H1 (cell line): ENCODE data around the gene COL11A1. TPM values are rescaled to one million over a fixed set of nuclear protein-coding genes. Genes with fewer than 3 reads are reported as not detected.

Source experiments
- CTCF ChIA-PET: fragments of 300-600 bp; sonication (Branson Sonifier 250); formaldehyde crosslinking; loops from one replicate; lab custom pipeline; 2021; ENCODE audit not compliant: partially characterized antibody; lab: Charles Lee
- POLR2A ChIA-PET: fragments of 300-600 bp; sonication (Branson Sonifier 250); formaldehyde crosslinking; loops from one replicate; lab custom pipeline; 2021; ENCODE audit warnings: inconsistent platforms; ENCODE audit not compliant: partially characterized antibody; lab: Charles Lee
- DNase-seq, 2 experiments: peaks; one replicate each; pipeline versions ENCODE4 v3.0.0 to v3.0.0-alpha.2; 2010 to 2022; ENCODE audit warnings: low spot score in 2 of 2, low read depth in 1 of 2, mixed read lengths in 1 of 2
- FAIRE-seq: peaks from 2 replicates; lab custom pipeline; 2011; peaks lifted over from hg19 to GRCh38; lab: Jason Lieb, UNC
- H2AFZ ChIP-seq: 2 replicates; pipeline ENCODE4 v1.8.1; 2012; ENCODE audit warnings: low read length, inconsistent platforms
- H2AK5ac ChIP-seq: 2 replicates; pipeline ENCODE4 v1.6.1; 2013; ENCODE audit warnings: low read depth, low read length
- H2BK120ac ChIP-seq: replicated peaks from 2 replicates; pipeline ENCODE3; 2013; ENCODE audit warnings: low read depth, low read length, inconsistent platforms
- H2BK12ac ChIP-seq: 2 replicates; pipeline ENCODE4 v1.6.1; 2013; ENCODE audit warnings: low read depth, low read length
- H2BK15ac ChIP-seq: 2 replicates; pipeline ENCODE4 v1.6.1; 2013; ENCODE audit warnings: low read length
- H2BK20ac ChIP-seq: 2 replicates; pipeline ENCODE4 v1.6.1; 2013; ENCODE audit warnings: low read length
- H2BK5ac ChIP-seq: 2 replicates; pipeline ENCODE4 v1.6.1; 2013; ENCODE audit warnings: low read depth, low read length
- H3K14ac ChIP-seq: 2 replicates; pipeline ENCODE4 v1.6.1; 2013; ENCODE audit warnings: inconsistent platforms; ENCODE audit not compliant: insufficient read length
- H3K18ac ChIP-seq: 2 replicates; pipeline ENCODE4 v1.6.1; 2013; ENCODE audit warnings: low read length; ENCODE audit errors: extremely low read depth
- H3K23ac ChIP-seq: 2 replicates; pipeline ENCODE4 v1.6.1; 2013; ENCODE audit warnings: inconsistent platforms; ENCODE audit not compliant: insufficient read length
- H3K23me2 ChIP-seq: 2 replicates; pipeline ENCODE4 v1.6.1; 2013; ENCODE audit warnings: low read depth, low read length
- H3K27ac ChIP-seq: 2 replicates; pipeline ENCODE4 v1.6.1; 2011; ENCODE audit warnings: low read depth, low read length, inconsistent platforms
- H3K27me3 ChIP-seq, 4 experiments: replicated peaks in 1 of 4; 1 replicate in 1 of 4; 2 replicates in 3 of 4; pipeline versions ENCODE4 v1.6.1 to v1.8.1; 2011 to 2013; ENCODE audit warnings: low read length in 3 of 4, mild to moderate bottlenecking in 3 of 4, inconsistent platforms in 2 of 4, mixed read lengths in 2 of 4, moderate library complexity in 1 of 4; ENCODE audit not compliant: control insufficient read depth in 3 of 4, insufficient read depth in 3 of 4; ENCODE audit errors: extremely low read depth in 1 of 4
- H3K36me3 ChIP-seq, 4 experiments: 2 replicates each; pipeline versions ENCODE4 v1.6.1 to v1.8.1; 2011 to 2013; ENCODE audit warnings: mild to moderate bottlenecking in 4 of 4, low read length in 3 of 4, moderate library complexity in 2 of 4, control low read depth in 1 of 4, inconsistent platforms in 1 of 4; ENCODE audit not compliant: insufficient read depth in 4 of 4, control insufficient read depth in 2 of 4
- H3K4ac ChIP-seq: replicated peaks from 2 replicates; pipeline ENCODE3; 2013; ENCODE audit warnings: low read length, low read depth, mixed read lengths, inconsistent platforms; ENCODE audit not compliant: insufficient read length
- H3K4me1 ChIP-seq, 4 experiments: replicated peaks in 1 of 4; 1 replicate in 1 of 4; 2 replicates in 3 of 4; pipeline versions ENCODE4 v1.6.1 to v1.8.1; 2011 to 2013; ENCODE audit warnings: low read length in 3 of 4, inconsistent platforms in 2 of 4, mixed read lengths in 1 of 4; ENCODE audit not compliant: insufficient read depth in 4 of 4, control insufficient read depth in 3 of 4
- H3K4me2 ChIP-seq, 2 experiments: 2 replicates each; pipeline versions ENCODE4 v1.6.1 to v1.8.1; 2011 to 2013; ENCODE audit warnings: low read depth in 2 of 2, low read length in 2 of 2, control low read depth in 1 of 2, inconsistent platforms in 1 of 2, mild to moderate bottlenecking in 1 of 2; ENCODE audit not compliant: insufficient read depth in 1 of 2
- H3K4me3 ChIP-seq, 4 experiments: fragments of 200-600, 300-600 bp in 1 of 4; sonication (generic), shearing (Covaris generic), sonication (Bioruptor Twin) in 1 of 4; 2 replicates each; pipeline versions ENCODE4 v1.5.1 to v1.8.1; 2011 to 2016; ENCODE audit warnings: low read length in 4 of 4, low read depth in 3 of 4, control low read depth in 2 of 4, inconsistent platforms in 2 of 4, mild to moderate bottlenecking in 2 of 4, mixed read lengths in 1 of 4, moderate library complexity in 1 of 4; ENCODE audit not compliant: insufficient read depth in 2 of 4; ENCODE audit errors: extremely low read depth in 1 of 4
- H3K56ac ChIP-seq: replicated peaks from 2 replicates; pipeline ENCODE3; 2013; ENCODE audit warnings: low read depth, mild to moderate bottlenecking, mixed read lengths, low read length, inconsistent platforms; ENCODE audit not compliant: insufficient read length
- H3K79me1 ChIP-seq: 2 replicates; pipeline ENCODE4 v1.6.1; 2013; ENCODE audit warnings: low read depth, low read length, control low read depth
- H3K79me2 ChIP-seq, 2 experiments: 2 replicates each; pipeline versions ENCODE4 v1.6.1 to v1.8.1; 2012 to 2013; ENCODE audit warnings: low read length in 2 of 2, mild to moderate bottlenecking in 2 of 2, inconsistent platforms in 1 of 2; ENCODE audit not compliant: insufficient read depth in 2 of 2, control insufficient read depth in 1 of 2
- H3K9ac ChIP-seq, 4 experiments: replicated peaks in 1 of 4; 1 replicate in 1 of 4; 2 replicates in 3 of 4; pipeline versions ENCODE4 v1.6.1 to v1.8.1; 2011 to 2013; ENCODE audit warnings: low read depth in 3 of 4, low read length in 3 of 4, control low read depth in 2 of 4, mild to moderate bottlenecking in 2 of 4, moderate library complexity in 2 of 4, inconsistent platforms in 1 of 4; ENCODE audit errors: extremely low read depth in 1 of 4
- H3K9me3 ChIP-seq, 2 experiments: 2 replicates each; pipeline versions ENCODE4 v1.6.1 to v1.8.1; 2012 to 2013; ENCODE audit warnings: mild to moderate bottlenecking in 2 of 2, moderate library complexity in 2 of 2, control low read depth in 1 of 2, inconsistent platforms in 1 of 2, low read depth in 1 of 2, low read length in 1 of 2, mixed read lengths in 1 of 2; ENCODE audit not compliant: insufficient read depth in 2 of 2
- H4K20me1 ChIP-seq, 2 experiments: replicated peaks in 1 of 2; 2 replicates each; pipeline versions ENCODE3 to v1.8.1; 2011 to 2013; ENCODE audit warnings: inconsistent platforms in 2 of 2, low read length in 2 of 2, mild to moderate bottlenecking in 1 of 2; ENCODE audit not compliant: insufficient read depth in 2 of 2, control insufficient read depth in 1 of 2
- H4K5ac ChIP-seq: 2 replicates; pipeline ENCODE4 v1.6.1; 2013; ENCODE audit warnings: low read length, low read depth, mixed read lengths, inconsistent platforms; ENCODE audit not compliant: insufficient read length
- H4K8ac ChIP-seq: 2 replicates; pipeline ENCODE4 v1.8.0; 2013; ENCODE audit warnings: mild to moderate bottlenecking, moderate library complexity, low read length, inconsistent platforms; ENCODE audit not compliant: insufficient read depth; ENCODE audit errors: extremely low read depth
- H4K91ac ChIP-seq: replicated peaks from 2 replicates; pipeline ENCODE3; 2013; ENCODE audit warnings: low read length, mixed read lengths, inconsistent platforms; ENCODE audit not compliant: insufficient read length
- CREB1 ChIP-seq: IDR thresholded peaks from 2 replicates; pipeline ENCODE4 v1.6.1; 2012; ENCODE audit warnings: inconsistent platforms
- E2F6 ChIP-seq: IDR thresholded peaks from 2 replicates; pipeline ENCODE4 v1.6.1; 2012; ENCODE audit warnings: inconsistent platforms
- KDM1A ChIP-seq: fragments of 200-600, 300-600 bp; sonication (generic); IDR thresholded peaks from 2 replicates; pipeline ENCODE4 v1.7.1; 2016; ENCODE audit warnings: mild to moderate bottlenecking, low read length, borderline replicate concordance
- RAD21 ChIP-seq, 2 experiments: IDR thresholded peaks in 1 of 2; conservative IDR thresholded peaks in 1 of 2; 2 replicates each; pipeline ENCODE4 v1.6.1; 2011; ENCODE audit warnings: low read depth in 2 of 2, low read length in 2 of 2, improper control_type of control experiment in 1 of 2, inconsistent platforms in 1 of 2, mild to moderate bottlenecking in 1 of 2, moderate library complexity in 1 of 2
- RBBP5 ChIP-seq: IDR thresholded peaks from 2 replicates; pipeline ENCODE4 v1.7.1; 2012; ENCODE audit warnings: low read depth, mild to moderate bottlenecking, inconsistent platforms, low read length, moderate library complexity, borderline replicate concordance
- RFX5 ChIP-seq: IDR thresholded peaks from 2 replicates; pipeline ENCODE4 v1.6.1; 2011; ENCODE audit warnings: low read depth, low read length, improper control_type of control experiment, borderline replicate concordance
- SUZ12 ChIP-seq: fragments of 200-600 bp; sonication (generic); IDR thresholded peaks from 2 replicates; pipeline ENCODE4 v1.6.1; 2012; ENCODE audit warnings: mild to moderate bottlenecking, inconsistent platforms, low read length, moderate library complexity, mixed read lengths
- WGBS, 2 experiments: shearing (Covaris generic) in 1 of 2; methylation state at CpG; one replicate each; pipeline versions ENCODE4 v1.1.6 to v1.1.7; 2013 to 2015; ENCODE audit warnings: low lambda C conversion rate in 2 of 2, mixed read lengths in 2 of 2, inconsistent platforms in 1 of 2, low coverage in 1 of 2, missing lambda C conversion rate in 1 of 2; ENCODE audit not compliant: insufficient replicate concordance in 2 of 2, insufficient coverage in 1 of 2, insufficient read length in 1 of 2; ENCODE audit errors: extremely low coverage in 1 of 2, missing lambda C conversion rate in 1 of 2; 5-methylcytosine and 5-hydroxymethylcytosine counted together
- long read RNA-seq, 2 experiments: library from RNA in 1 of 2; library from capped mRNA in 1 of 2; stranded (forward); transcript quantifications; one replicate each; pipeline ENCODE4 v2.0.0, GENCODE V29; 2021; ENCODE audit warnings: inconsistent platforms in 1 of 2
- polyA minus RNA-seq, 3 experiments: library from RNA; depleted of rRNA, polyadenylated mRNA; stranded (reverse); fragments of >200 nt; gene quantifications; 1 replicate in 2 of 3; 2 replicates in 1 of 3; pipeline ENCODE4 v1.2.3, GENCODE V29; 2011
- polyA plus RNA-seq, 7 experiments: library from polyadenylated mRNA; depleted of rRNA in 3 of 7; stranded (reverse) in 5 of 7; unstranded in 2 of 7; fragments of >200 nt in 5 of 7; fragments of 200-250 nt in 2 of 7; gene quantifications; 1 replicate in 5 of 7; 2 replicates in 1 of 7; 4 replicates in 1 of 7; pipeline versions ENCODE4 v1.2.1 to v1.2.3, GENCODE V29; 2011 to 2013; ENCODE audit warnings: missing spikeins in 2 of 7, mixed read lengths in 2 of 7
- total RNA-seq: library from RNA; stranded (reverse); fragmentation: NEBNext Ultra II Directional; extraction: Animal tissue kit (Norgen Biotek cat#: 25700); gene quantifications from 2 replicates; pipeline ENCODE4 v1.2.1, GENCODE V29; 2021

COL11A1 gene
- 27.9 and 28.3 TPM in 2 replicates for total RNA-seq
- 2.7 and 4.0 TPM in 2 replicates for polyA plus RNA-seq (2011; rRNA removed)
- polyA plus RNA-seq (2011; cell fraction: cytosol; rRNA removed), result 5.9 TPM
- polyA plus RNA-seq (2011; cell fraction: nucleus; rRNA removed), result 16.2 TPM
- 12.7 to 23.3 TPM (median 16.4 TPM) in 4 replicates for polyA plus RNA-seq (2012, experiment 1 of 2)
- 1.7 TPM for polyA plus RNA-seq (2012, experiment 2 of 2)
- polyA plus RNA-seq (2013, experiment 1 of 2), result 47.2 TPM
- polyA plus RNA-seq (2013, experiment 2 of 2), result 51.4 TPM
- polyA minus RNA-seq (2011; rRNA and poly(A)+ RNA removed), result 5.4 and 7.7 TPM in 2 replicates
- 4.5 TPM for polyA minus RNA-seq (2011; cell fraction: cytosol; rRNA and poly(A)+ RNA removed)
- 31.0 TPM for polyA minus RNA-seq (2011; cell fraction: nucleus; rRNA and poly(A)+ RNA removed)
- long read RNA-seq, experiment 1, partial matches to known transcripts, result 7 of 12 reads
- long read RNA-seq, experiment 1, other reads (novel, unspliced or antisense), result 5 of 12 reads
- long read RNA-seq, experiment 2, partial matches to known transcripts, result 1 of 1 reads
- long read RNA-seq, experiment 2, other reads (novel, unspliced or antisense), result 0 of 1 reads

- Histone ChIP-seq H2AFZ (peak within 1 kb of the TSS; percentile 88), H3K27ac (no peak within 1 kb of the TSS), H3K79me1 (no peaks in the 10 kb centered on the region), H3K9me3 (no peaks in the 10 kb centered on the region), H2AK5ac (no peak within 1 kb of the TSS), H2BK12ac (0 out of 2 replicates have a peak within 1 kb of the TSS, but pooled peaks have one; percentile 35), H3K4me3 (peak within 1 kb of the TSS; percentile 85 to 98 (median 88)), H3K23me2 (peaks cover 14% of the 10 kb centered on the region), H4K8ac (no peak within 1 kb of the TSS; the same call in 1 of the 2 replicates), H3K56ac (no peak within 1 kb of the TSS), H4K5ac (no peak within 1 kb of the TSS), H2BK120ac (no peak within 1 kb of the TSS), H3K27me3 (no peaks in the 10 kb centered on the region), H3K4ac (no peak within 1 kb of the TSS), H3K4me1 (peaks cover 3 to 9% (median 7%) of the 10 kb centered on the region in 4 experiments), H3K23ac (no peak within 1 kb of the TSS), H3K36me3 (no peaks in the 10 kb centered on the region), H3K9ac (peak within 1 kb of the TSS in 3 of 4 experiments; percentile 4 to 78 (median 9); a peak in 4 of 7 replicates), H4K20me1 (peaks cover 0 to 4% of the 10 kb centered on the region in 2 experiments), H2BK5ac (no peak within 1 kb of the TSS), H3K4me2 (peak within 1 kb of the TSS; percentile 87 to 90), H2BK20ac (no peak within 1 kb of the TSS), H2BK15ac (peak within 1 kb of the TSS; percentile 65; the same call in 1 of the 2 replicates), H3K79me2 (no peaks in the 10 kb centered on the region), H3K14ac (no peak within 1 kb of the TSS), H3K18ac (peak within 1 kb of the TSS; percentile 15; the same call in 1 of the 2 replicates), H4K91ac (no peak within 1 kb of the TSS)
- DNase-seq, result peak; percentile 68 to 78
- ChIA-PET POLR2A (interaction anchor here (1.6 kb wide), 1 partner anchor 349 kb away, joined by 4 read pairs; no protein-coding TSS in a partner anchor), CTCF (interaction anchor here (1.0 to 2.7 kb wide), 4 partner anchors 11 to 353 kb away, joined by 3 to 11 read pairs (median 6); no protein-coding TSS in a partner anchor)
- no peak for FAIRE-seq
- WGBS, 2 experiments, result 2% methylated on average over 24 of the region's 34 CpGs; no CpG with 5 or more reads in 1 of the 2 experiments
- TF ChIP-seq CREB1 (no peak; the same call in 1 of the 2 replicates), RFX5 (no peak), RBBP5 (0 out of 2 replicates have a peak, but pooled peaks have one; percentile 38), RAD21 (IDR thresholded peaks at IDR 0.05 in 1 of 2, conservative IDR thresholded peaks at IDR 0.05 in 1 of 2; ENCODE audit: low read depth in 2 of 2, low read length in 2 of 2) (0 out of 4 replicates have a peak, but pooled peaks of 1 of the 2 experiments have one; percentile 1), E2F6 (peak; percentile 70), SUZ12 (no peak; the same call in 1 of the 2 replicates), KDM1A (no peak)
These were observed at the start of gene COL11A1 for GRCh38 chr1:103108376-103109150. TSS of gene COL11A1 (minus strand) at chr1:103108522. CDS start at chr1:103108178, 344 bp downstream.
